SK-N-MC (cell line): ENCODE results near the gene TIAL1.

ENCODE experiments used
- EZH2 ChIP-seq: fragments of 200-600 bp; sonication (generic); IDR thresholded peaks from one replicate; pipeline ENCODE4 v1.6.1; 2017; ENCODE audit warnings: antibody characterized with exemption
- FOXP2 ChIP-seq: optimal IDR thresholded peaks from 2 replicates; pipeline ENCODE3; 2011; ENCODE audit warnings: mild to moderate bottlenecking, moderate library complexity; ENCODE audit not compliant: insufficient read depth; ENCODE audit errors: extremely low read length, control extremely low read depth
- POLR2AphosphoS5 ChIP-seq: IDR thresholded peaks from 2 replicates; pipeline ENCODE4 v1.6.1; 2012; ENCODE audit warnings: mild to moderate bottlenecking, low read depth, low read length, borderline replicate concordance

GRCh38 chr10:119550827-119551226 lies 45.9 kb downstream of the TIAL1 start:
- TF ChIP-seq POLR2AphosphoS5 = no peak
- no peak for TF ChIP-seq EZH2
- TF ChIP-seq FOXP2 = no peak
